Measurements from ENCODE around the gene MRPS7. TPM values are rescaled to one million over a fixed set of nuclear protein-coding genes. Genes with fewer than 3 reads are reported as not detected.

Gene MRPS7
- total and polyA plus RNA-seq, 9 of the 15 experiments (the other 6 are each of a cell fraction or from before 2014, with no cell fraction given): 107 to 244 (median 132) TPM

DNA sequence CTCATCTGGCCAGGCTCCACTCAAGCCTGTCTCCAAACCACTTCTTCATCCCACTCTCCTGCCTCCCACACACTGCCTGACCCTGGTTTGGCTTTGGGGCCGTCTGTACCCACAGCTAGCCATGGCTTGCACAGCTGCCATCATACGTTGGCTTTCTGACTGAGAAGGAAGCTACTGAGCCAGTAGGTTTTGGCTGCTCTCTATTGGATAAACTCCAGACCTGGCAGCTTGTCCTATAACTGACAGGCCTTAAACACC is 5.4 kb downstream of the MRPS7 start:
- FAIRE-seq (no peak), ATAC-seq (no peak), DNase-seq (ENCODE audit: extremely low read depth in 1 of 4, low spot score in 3 of 4) (no peak)
- Histone ChIP-seq H2AFZ (ENCODE audit: low read depth, low read length) (no peak overlapping the region), H3K4me2 (ENCODE audit: insufficient read depth, low read length) (no peak overlapping the region), H3K36me3 (ENCODE audit: control insufficient read depth, insufficient read depth, low read length) (peaks cover 48% of the 10 kb centered on the region; the same call in 2 of the 3 replicates), H3K4me3 (no peak overlapping the region), H3K9ac (ENCODE audit: insufficient read depth in 1 of 2, low read depth in 2 of 2, low read length in 2 of 2) (peak overlapping the region in 1 of 2 experiments; percentile 75; a peak in 2 of 4 replicates), H3K79me2 (ENCODE audit: control insufficient read depth, insufficient read depth, low read length) (peaks cover 39% of the 10 kb centered on the region), H3K9me3 (replicated peaks; ENCODE audit: control insufficient read depth, insufficient read depth, low read depth, low read length) (no peaks in the 10 kb centered on the region), H3K4me1 (replicated peaks in 1 of 2; ENCODE audit: control insufficient read depth in 2 of 2, insufficient read depth in 2 of 2, low read length in 2 of 2) (peaks cover 25 to 50% of the 10 kb centered on the region in 2 experiments; a peak in 4 of 5 replicates), H3K27ac (ENCODE audit: extremely low read depth, low read depth, low read length) (no peak overlapping the region), H3K27me3 (ENCODE audit: control insufficient read depth in 2 of 2, insufficient read depth in 2 of 2, low read length in 2 of 2) (no peaks in the 10 kb centered on the region), H4K20me1 (replicated peaks; ENCODE audit: control insufficient read depth, insufficient read depth, low read length) (no peaks in the 10 kb centered on the region), H3K9me1 (ENCODE audit: control insufficient read depth, insufficient read depth, low read length) (no peaks in the 10 kb centered on the region)
- ChIA-PET POLR2A (interaction anchor here (0.6 to 3.2 kb wide), 10 partner anchors 9 to 272 kb away, joined by 3 to 23 read pairs (median 5); partner anchors contain the start of gene GRB2), CTCF (ENCODE audit: low intra/inter-chr PET ratio) (interaction anchor here (0.6 to 0.8 kb wide), 2 partner anchors 95 to 146 kb away, joined by 3 read pairs; no protein-coding TSS in a partner anchor)
- no TSS peak for BruUV-seq (replicated peaks)
- 63% methylated on average over 2 of the region's 2 CpGs for whole genome bisulfite sequencing (ENCODE audit: insufficient coverage, low coverage, missing lambda C conversion rate)
- intact Hi-C loops (cut with micrococcal nuclease) (no loop called here), in situ Hi-C loops (cut with MboI) (loop anchor here (10.0 kb wide), 1 partner anchor 148 kb away; no protein-coding TSS in a partner anchor)
- TF ChIP-seq EZH2 (IDR thresholded peaks at IDR 0.05; ENCODE audit: borderline replicate concordance, low read depth, low read length) (no peak), THAP7 (CRISPR knock-in tag; IDR thresholded peaks at IDR 0.05) (no peak), POLR2B (IDR thresholded peaks at IDR 0.05; ENCODE audit: low read depth, partially characterized antibody) (peak; percentile 3), KDM5B (IDR thresholded peaks at IDR 0.05; ENCODE audit: insufficient replicate concordance, low read depth, low read length) (peak; percentile 32), CREB1 (IDR thresholded peaks at IDR 0.05) (no peak), CREB1 (CRISPR knock-in tag; IDR thresholded peaks at IDR 0.05) (no peak)
- TF ChIP-seq, protein P1, sequence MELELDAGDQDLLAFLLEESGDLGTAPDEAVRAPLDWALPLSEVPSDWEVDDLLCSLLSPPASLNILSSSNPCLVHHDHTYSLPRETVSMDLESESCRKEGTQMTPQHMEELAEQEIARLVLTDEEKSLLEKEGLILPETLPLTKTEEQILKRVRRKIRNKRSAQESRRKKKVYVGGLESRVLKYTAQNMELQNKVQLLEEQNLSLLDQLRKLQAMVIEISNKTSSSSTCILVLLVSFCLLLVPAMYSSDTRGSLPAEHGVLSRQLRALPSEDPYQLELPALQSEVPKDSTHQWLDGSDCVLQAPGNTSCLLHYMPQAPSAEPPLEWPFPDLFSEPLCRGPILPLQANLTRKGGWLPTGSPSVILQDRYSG (tag; conservative IDR thresholded peaks at IDR 0.05; ENCODE audit: low read depth): no peak

All from K562 (cell line).